Hematopoietic multipotent progenitor cell treated with erythropoietin and hydrocortisone succinate and interleukin-3 and kit ligand, for 4 days (in vitro differentiated cells): ENCODE measurements around the gene PRSS27.
A peak's percentile ranks its signal among the peaks of the same experiment; 100 is the strongest.
"Not testable (repeated sequence)": the region's sequence is repeated elsewhere in the genome, so short reads cannot be mapped to it uniquely, and the experiment has no call there.

Source experiments
- DNase-seq: peaks from one replicate; pipeline ENCODE4 v3.0.0-alpha.2; 2015

The PRSS27 gene

DNA sequence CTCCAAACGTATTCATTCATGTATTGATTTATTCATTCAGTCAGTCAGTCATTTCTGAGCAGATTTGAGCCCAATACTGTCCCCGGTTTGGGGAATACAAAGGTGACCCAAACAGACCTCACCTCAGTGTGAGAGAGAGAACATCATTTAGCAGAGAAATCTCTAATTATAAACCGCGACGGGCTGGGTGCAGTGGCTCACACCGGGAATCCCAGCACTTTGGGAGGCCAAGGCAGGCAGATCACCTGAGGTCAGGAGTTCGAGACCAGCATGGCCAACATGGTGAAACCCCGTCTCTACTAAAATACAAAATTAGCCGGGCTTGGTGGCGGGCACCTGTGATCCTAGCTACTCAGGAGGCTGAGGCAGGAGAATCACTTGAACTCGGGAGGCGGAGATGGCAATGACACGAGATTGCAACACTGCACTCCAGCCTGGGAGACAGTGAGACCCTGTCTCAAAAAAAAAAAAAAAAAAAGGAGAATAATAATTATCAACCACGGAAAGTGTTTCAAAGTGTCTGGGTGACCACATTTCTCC, 1.7 kb upstream of the PRSS27 start:
- DNase-seq: not testable (repeated sequence)

GRCh38 chr16:2720719-2721633, 952 bp upstream of the PRSS27 start:
- peak; percentile 96 for DNase-seq

GRCh38 chr16:2719328-2720063, 528 bp downstream of the PRSS27 start:
- DNase-seq: no peak

- DNase-seq: peak; percentile 61
Measured at GRCh38 chr16:2717383-2718263, 2.4 kb downstream of the PRSS27 start.

- DNase-seq: no peak
Measured at GRCh38 chr16:2716948-2717347, 3.1 kb downstream of the PRSS27 start.

- no peak for DNase-seq
Measured at GRCh38 chr16:2715966-2716885, 3.8 kb downstream of the PRSS27 start.

- DNase-seq: peak; percentile 87
Measured at GRCh38 chr16:2715519-2715918, 4.5 kb downstream of the PRSS27 start.

GRCh38 chr16:2715064-2715463, 5.0 kb downstream of the PRSS27 start:
- no peak for DNase-seq

DNA sequence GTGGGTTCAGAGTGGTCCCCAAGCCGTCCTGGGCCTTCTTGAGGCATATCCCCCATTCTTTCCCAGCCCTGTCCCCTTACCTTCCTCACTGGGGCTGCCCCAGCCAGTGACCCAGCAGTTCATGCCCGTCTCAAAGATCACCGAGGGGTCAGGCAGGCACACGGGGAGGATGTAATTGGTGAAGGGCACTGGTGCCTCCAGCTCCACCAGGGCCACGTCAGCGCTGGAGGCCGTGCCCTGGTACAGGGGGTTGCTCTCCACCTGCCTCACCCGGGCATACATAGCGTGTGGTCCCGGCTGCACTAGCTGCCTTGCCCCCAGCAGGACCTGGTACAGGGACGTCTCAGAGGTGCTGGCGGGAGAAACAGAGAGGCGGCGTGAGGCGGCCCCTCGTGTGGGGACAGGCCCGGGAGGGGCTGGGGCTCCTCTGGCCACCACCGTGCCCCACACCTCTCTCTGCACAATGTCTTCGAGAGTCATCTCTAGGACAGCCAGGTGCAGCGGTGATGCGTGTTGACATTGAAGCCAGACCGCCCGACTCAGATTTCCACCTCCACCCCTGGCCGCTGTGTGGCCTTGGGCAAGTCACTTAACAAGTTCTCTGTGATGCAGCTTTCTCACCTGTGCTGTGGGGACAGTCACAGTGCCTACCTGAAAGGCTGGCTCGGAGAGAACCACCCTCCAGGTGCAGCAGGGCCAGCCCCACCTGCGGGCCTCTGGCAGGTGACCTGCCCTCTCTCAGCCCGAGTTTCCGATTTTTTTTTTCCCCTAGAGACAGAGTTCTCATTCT, 5.8 kb downstream of the PRSS27 start:
- DNase-seq: no peak

DNA sequence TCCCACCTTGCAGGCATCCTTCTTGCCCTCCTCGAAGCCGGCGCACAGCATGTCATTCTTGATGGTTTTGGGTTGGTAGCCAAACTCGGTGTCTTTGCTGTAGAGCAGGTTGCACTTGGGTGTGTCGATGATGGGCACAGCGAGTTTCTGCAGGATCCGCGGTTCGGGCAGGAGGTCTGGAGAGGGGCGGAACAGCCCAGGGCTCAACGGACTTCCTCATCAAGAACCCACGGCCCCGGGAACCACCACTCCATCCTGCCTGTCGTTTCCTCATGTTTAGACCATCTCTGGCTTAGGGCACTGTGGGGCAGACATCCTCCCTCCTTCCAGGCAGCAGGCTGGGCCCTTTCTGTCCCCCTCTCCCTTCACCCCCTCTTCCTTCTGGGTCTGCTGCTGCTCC, 6.5 kb downstream of the PRSS27 start:
- peak; percentile 18 for DNase-seq

DNA sequence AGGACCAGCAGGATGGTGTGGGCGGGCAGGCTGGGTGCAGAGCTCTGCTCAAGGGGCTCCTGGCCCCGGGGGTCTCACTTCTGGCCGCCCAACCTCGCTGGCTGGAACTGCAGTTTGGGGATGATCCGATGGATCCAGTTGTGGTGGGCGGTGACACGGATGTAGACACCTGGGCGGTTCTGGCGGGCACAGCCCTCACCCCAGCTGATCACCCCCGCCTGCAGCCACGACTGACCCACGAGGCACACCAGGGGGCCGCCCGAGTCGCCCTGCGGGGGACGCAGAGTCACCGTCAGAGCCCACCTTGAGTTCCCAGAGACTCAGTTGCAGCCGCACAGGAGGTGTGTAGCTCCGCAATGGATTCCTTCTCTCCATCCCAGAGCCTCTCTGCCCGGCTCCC, 7.5 kb downstream of the PRSS27 start:
- no peak for DNase-seq

GRCh38 chr16:2712063-2712441, 8.0 kb downstream of the PRSS27 start:
- no peak for DNase-seq

DNA sequence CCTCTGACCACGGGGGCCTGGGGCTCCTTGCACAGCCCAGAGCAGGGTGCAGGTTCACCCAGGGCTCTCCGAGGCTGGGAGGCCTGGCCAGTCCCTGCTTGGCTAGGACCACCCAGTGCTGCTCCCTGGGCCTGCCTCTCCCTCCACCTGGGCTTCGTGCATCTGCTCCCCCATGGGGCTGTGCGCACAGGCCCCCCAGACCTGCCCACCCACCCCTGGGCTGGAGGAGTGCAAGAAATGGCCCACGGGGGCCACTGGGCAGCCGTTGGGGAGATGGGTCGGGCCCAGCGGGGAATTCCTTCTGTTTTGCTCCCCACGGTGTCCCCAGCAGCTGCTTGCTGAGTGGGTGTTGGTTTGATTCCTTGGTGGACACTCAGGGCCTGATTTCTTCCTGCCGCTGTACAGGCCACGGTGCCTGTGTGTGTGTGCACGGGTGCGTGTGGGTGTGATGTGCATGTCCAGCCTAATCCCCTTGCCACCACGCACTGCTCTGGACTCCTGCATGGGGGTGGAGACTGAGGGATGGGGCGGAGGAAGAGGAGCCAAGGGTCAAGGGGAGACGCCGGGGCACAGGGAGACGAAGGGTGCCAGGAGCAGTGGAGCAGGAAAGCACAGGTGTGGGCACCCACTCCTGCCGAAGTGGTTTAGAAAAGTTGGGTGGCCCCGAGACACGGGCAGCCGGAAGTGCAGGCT, 8.5 kb downstream of the PRSS27 start:
- DNase-seq: no peak

DNA sequence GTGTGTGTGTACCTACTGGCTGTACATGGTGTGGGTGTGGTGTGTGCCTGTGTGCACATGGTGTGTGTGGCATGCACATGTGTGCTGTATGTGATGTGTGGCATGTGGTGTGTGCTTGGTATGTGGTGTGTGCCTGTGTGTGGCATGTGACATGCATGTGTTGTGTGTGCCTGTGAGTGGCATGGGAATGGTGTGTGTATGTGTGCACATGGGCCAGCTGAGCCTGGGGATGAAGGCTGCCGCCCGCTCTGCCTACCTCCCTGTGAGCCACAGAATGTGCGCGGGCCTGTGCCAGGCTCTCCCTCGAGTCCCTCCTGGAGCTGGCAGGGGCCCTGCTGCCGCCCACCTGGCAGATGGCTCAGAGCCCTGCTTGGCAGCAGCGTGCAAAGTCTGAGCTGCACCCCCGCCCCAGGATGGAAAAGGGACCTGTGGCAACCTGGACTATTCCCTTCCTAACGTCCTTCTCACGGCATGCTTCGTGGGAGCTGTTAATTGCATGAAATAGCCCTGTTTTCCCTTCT, 9.3 kb downstream of the PRSS27 start:
- DNase-seq: no peak

DNA sequence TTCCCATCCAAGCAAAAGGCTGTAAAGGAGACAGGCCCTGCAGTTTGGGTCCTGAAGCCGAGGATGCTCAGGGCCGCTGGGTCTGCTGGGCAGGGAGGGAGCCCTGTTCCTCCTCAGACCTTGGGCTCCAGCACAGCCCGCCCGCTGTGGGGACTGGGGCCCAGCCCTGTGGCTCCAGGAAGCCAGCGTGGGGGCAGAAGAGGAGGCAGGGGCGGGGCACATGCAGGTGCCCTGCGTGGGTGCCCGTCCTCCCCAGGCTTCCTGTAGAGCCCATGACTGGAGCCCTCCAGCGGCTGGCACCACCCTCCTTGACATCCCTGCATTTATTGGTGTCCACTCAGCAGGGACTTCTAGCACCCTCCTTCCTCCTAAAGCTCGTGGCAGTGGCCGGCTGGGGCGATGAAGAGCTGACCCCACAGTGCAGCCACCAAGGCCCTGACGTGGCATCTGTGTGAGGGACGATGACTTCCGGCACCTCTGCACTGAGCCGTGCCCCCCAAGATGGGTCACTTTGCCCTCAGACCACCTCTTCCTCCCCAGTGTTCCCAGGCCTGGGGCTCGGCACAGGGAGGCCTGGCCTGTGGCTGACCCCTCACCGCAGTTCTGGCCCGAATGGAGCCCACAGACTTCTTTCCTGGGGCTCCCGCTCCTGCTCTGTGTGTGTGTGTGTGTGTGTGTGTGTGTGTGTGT, 9.9 kb downstream of the PRSS27 start:
- DNase-seq: no peak

DNA sequence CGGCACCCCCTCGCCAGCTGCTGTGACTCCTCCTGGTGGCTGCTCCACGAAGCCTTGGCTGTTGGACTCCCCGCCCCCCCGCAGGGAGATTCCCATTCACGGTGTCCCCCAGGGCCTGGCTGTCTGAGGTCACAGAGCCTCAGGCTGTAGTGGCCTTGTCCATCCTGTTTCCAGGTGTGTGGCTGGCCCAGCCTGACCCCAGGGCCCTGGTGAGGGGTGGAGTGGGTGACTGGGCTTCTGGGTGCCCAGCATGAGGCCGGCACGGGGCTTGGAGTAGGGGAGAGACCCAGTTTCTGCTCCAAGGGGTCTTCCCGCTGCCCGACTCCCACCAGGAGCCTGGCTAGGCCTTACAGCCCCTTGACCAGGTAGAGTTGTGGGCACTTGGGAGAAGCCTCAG, 10.4 kb downstream of the PRSS27 start:
- DNase-seq: no peak

- DNase-seq: no peak
Measured at GRCh38 chr16:2708955-2709587, 11.0 kb downstream of the PRSS27 start.

GRCh38 chr16:2708290-2708639, 11.8 kb downstream of the PRSS27 start:
- no peak for DNase-seq
